HepG2 (cell line): Measurements from ENCODE around the gene ZDHHC14. TPM values are rescaled to one million over a fixed set of nuclear protein-coding genes. Genes with fewer than 3 reads are reported as not detected.

Experiments
- ARNT ChIP-seq: fragments of 450-650 bp; IDR thresholded peaks from 2 replicates; pipeline ENCODE4 v1.6.1; 2017
- CREB1 ChIP-seq, 2 experiments: fragments of 450-650 bp in 1 of 2; IDR thresholded peaks; 2 replicates each; pipeline ENCODE4 v1.6.1; 2016 to 2017; ENCODE audit warnings: control low read depth in 1 of 2, mild to moderate bottlenecking in 1 of 2, missing compliant biosample characterization in 1 of 2, missing genetic modification characterization in 1 of 2
- FOXO1 ChIP-seq: sonication (generic); formaldehyde crosslinking; IDR thresholded peaks from 2 replicates; pipeline ENCODE4 v1.4.0; 2020; ENCODE audit warnings: missing genetic modification reagents
- LCORL ChIP-seq, 2 experiments: fragments of 450-650 bp in 1 of 2; sonication (generic) in 1 of 2; formaldehyde crosslinking in 1 of 2; IDR thresholded peaks; 2 replicates each; pipeline versions ENCODE4 v1.5.0 to v1.6.1; 2017 to 2020; ENCODE audit warnings: antibody characterized with exemption in 1 of 2, missing genetic modification reagents in 1 of 2
- RAD21 ChIP-seq: fragments of 450-650 bp; formaldehyde crosslinking; IDR thresholded peaks from 2 replicates; pipeline ENCODE4 v1.5.0; 2020; ENCODE audit warnings: mild to moderate bottlenecking
- RARA ChIP-seq: IDR thresholded peaks from 2 replicates; pipeline ENCODE4 v1.6.1; 2016; ENCODE audit warnings: missing genetic modification reagents, missing compliant biosample characterization
- SOX5 ChIP-seq: IDR thresholded peaks from 2 replicates; pipeline ENCODE4 v1.6.1; 2016; ENCODE audit warnings: borderline replicate concordance
- ZBTB1 ChIP-seq: sonication (generic); formaldehyde crosslinking; IDR thresholded peaks from 2 replicates; pipeline ENCODE4 v1.4.0; 2020; ENCODE audit warnings: missing genetic modification reagents, borderline replicate concordance
- ZNF282 ChIP-seq: fragments of 450-650 bp; IDR thresholded peaks from 2 replicates; pipeline ENCODE4 v1.6.1; 2018; ENCODE audit not compliant: partially characterized antibody
- ZNF772 ChIP-seq: sonication (generic); formaldehyde crosslinking; IDR thresholded peaks from 2 replicates; pipeline ENCODE4 v1.5.0; 2020; ENCODE audit warnings: mild to moderate bottlenecking, missing genetic modification reagents
- polyA plus RNA-seq, 8 experiments: library from polyadenylated mRNA; depleted of rRNA in 3 of 8; stranded (reverse) in 7 of 8; unstranded in 1 of 8; fragments of >200 nt; fragmentation: Illumina TruSeq in 4 of 8; extraction: Trizol in 4 of 8; gene quantifications; 2 replicates each; pipeline versions ENCODE4 v1.2.1 to v1.2.3, GENCODE V29; 2011 to 2016; ENCODE audit warnings: low read depth in 4 of 8, missing spikeins in 1 of 8, mixed read lengths in 1 of 8; ENCODE audit not compliant: insufficient read depth in 1 of 8
- total RNA-seq, 5 experiments: library from RNA; depleted of rRNA; stranded (reverse); fragments of >200 nt; fragmentation: Illumina TruSeq; extraction: Trizol; gene quantifications; 2 replicates each; pipeline ENCODE4 v1.2.3, GENCODE V29; 2016; ENCODE audit warnings: low read depth in 1 of 5
- TF ChIP-seq, protein P1 (sequence below): sonication (generic); formaldehyde crosslinking; IDR thresholded peaks from 2 replicates; pipeline ENCODE4 v1.4.0; 2020; ENCODE audit warnings: mild to moderate bottlenecking, missing genetic modification reagents
- TF ChIP-seq, protein P2 (sequence below): sonication (generic); formaldehyde crosslinking; IDR thresholded peaks from 2 replicates; pipeline ENCODE4 v1.5.1; 2020; ENCODE audit warnings: mild to moderate bottlenecking, missing genetic modification reagents, borderline replicate concordance
- TF ChIP-seq, protein P3 (sequence below): sonication (generic); formaldehyde crosslinking; conservative IDR thresholded peaks from 2 replicates; pipeline ENCODE4 v1.4.0; 2020; ENCODE audit warnings: mild to moderate bottlenecking, missing genetic modification reagents, moderate library complexity
- TF ChIP-seq, protein P4 (sequence below): sonication (generic); formaldehyde crosslinking; IDR thresholded peaks from 2 replicates; pipeline ENCODE4 v1.4.0; 2020; ENCODE audit warnings: mild to moderate bottlenecking, missing genetic modification reagents
- TF ChIP-seq, protein P5 (sequence below): sonication (generic); formaldehyde crosslinking; IDR thresholded peaks from 2 replicates; pipeline ENCODE4 v1.8.1; 2022; ENCODE audit warnings: mild to moderate bottlenecking, missing genetic modification reagents

ZDHHC14 gene
- total and polyA plus RNA-seq, 2 of the 13 experiments (the other 11 are each of a cell fraction or from before 2014, with no cell fraction given), result 3.7 to 9.5 TPM

DNA sequence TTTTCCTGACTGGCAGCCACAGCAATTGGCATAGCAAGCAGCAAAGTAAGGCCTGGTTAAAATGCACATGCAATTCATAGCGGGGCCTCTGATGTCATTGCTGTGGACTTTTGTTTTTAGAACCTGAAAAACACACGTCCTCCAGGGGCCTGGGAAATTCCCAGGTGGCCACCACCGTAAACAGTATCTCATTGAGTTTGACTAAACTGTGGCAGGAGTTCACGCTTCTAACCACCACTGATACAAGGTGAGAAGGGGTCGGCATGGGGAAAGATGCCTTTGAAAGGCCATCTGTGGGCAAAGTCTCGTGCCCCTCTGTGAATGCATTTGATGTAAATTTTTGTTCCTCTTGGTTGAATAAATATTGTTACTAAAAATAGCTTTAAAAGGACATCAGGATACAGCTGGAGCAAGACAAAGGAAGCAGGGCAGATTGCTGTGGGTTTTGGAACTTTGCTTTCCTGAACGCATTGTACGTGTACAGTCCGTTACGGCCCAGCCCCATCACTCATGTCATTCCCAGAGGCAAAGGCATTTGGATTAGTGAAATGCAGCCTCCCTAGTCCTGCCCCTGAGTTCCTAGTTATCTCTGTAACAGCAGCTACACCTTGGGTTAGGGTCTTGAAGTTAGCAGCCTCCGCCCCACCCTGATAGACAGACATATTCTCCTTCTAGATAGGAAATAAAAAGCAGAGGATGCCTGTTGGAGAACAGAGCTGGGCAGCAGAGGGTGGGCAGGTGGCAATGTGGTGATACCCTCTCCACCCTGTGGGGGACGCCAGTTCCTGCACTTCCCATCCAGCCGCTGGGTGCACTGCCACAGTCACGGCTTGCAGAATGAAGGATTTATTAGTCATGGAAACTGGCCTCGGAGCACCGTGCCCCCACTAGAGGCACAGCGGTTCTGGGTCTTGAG is 80.3 kb downstream of the ZDHHC14 start (continued):
- TF ChIP-seq ZNF772 (no peak), CREB1 (IDR thresholded peaks at IDR 0.05) (no peak), CREB1 (CRISPR knock-in tag; IDR thresholded peaks at IDR 0.05) (peak; percentile 57), ZBTB1 (CRISPR knock-in tag) (no peak), ZNF282 (no peak), RARA (peak; percentile 40; the same call in 1 of the 2 replicates), FOXO1 (CRISPR knock-in tag) (0 out of 2 replicates have a peak, but pooled peaks have one; percentile 38), RAD21 (CRISPR knock-in tag) (peak; percentile 42; the same call in 1 of the 2 replicates), ARNT (no peak), SOX5 (no peak; the same call in 1 of the 2 replicates), LCORL (IDR thresholded peaks at IDR 0.05) (no peak), LCORL (CRISPR knock-in tag; IDR thresholded peaks at IDR 0.05) (peak; percentile 42)
- TF ChIP-seq, protein P1, sequence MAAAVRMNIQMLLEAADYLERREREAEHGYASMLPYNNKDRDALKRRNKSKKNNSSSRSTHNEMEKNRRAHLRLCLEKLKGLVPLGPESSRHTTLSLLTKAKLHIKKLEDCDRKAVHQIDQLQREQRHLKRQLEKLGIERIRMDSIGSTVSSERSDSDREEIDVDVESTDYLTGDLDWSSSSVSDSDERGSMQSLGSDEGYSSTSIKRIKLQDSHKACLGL (CRISPR knock-in tag), result no peak
- TF ChIP-seq, protein P2, sequence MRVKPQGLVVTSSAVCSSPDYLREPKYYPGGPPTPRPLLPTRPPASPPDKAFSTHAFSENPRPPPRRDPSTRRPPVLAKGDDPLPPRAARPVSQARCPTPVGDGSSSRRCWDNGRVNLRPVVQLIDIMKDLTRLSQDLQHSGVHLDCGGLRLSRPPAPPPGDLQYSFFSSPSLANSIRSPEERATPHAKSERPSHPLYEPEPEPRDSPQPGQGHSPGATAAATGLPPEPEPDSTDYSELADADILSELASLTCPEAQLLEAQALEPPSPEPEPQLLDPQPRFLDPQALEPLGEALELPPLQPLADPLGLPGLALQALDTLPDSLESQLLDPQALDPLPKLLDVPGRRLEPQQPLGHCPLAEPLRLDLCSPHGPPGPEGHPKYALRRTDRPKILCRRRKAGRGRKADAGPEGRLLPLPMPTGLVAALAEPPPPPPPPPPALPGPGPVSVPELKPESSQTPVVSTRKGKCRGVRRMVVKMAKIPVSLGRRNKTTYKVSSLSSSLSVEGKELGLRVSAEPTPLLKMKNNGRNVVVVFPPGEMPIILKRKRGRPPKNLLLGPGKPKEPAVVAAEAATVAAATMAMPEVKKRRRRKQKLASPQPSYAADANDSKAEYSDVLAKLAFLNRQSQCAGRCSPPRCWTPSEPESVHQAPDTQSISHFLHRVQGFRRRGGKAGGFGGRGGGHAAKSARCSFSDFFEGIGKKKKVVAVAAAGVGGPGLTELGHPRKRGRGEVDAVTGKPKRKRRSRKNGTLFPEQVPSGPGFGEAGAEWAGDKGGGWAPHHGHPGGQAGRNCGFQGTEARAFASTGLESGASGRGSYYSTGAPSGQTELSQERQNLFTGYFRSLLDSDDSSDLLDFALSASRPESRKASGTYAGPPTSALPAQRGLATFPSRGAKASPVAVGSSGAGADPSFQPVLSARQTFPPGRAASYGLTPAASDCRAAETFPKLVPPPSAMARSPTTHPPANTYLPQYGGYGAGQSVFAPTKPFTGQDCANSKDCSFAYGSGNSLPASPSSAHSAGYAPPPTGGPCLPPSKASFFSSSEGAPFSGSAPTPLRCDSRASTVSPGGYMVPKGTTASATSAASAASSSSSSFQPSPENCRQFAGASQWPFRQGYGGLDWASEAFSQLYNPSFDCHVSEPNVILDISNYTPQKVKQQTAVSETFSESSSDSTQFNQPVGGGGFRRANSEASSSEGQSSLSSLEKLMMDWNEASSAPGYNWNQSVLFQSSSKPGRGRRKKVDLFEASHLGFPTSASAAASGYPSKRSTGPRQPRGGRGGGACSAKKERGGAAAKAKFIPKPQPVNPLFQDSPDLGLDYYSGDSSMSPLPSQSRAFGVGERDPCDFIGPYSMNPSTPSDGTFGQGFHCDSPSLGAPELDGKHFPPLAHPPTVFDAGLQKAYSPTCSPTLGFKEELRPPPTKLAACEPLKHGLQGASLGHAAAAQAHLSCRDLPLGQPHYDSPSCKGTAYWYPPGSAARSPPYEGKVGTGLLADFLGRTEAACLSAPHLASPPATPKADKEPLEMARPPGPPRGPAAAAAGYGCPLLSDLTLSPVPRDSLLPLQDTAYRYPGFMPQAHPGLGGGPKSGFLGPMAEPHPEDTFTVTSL, result peak; percentile 47; the same call in 1 of the 2 replicates
- TF ChIP-seq, protein P3, sequence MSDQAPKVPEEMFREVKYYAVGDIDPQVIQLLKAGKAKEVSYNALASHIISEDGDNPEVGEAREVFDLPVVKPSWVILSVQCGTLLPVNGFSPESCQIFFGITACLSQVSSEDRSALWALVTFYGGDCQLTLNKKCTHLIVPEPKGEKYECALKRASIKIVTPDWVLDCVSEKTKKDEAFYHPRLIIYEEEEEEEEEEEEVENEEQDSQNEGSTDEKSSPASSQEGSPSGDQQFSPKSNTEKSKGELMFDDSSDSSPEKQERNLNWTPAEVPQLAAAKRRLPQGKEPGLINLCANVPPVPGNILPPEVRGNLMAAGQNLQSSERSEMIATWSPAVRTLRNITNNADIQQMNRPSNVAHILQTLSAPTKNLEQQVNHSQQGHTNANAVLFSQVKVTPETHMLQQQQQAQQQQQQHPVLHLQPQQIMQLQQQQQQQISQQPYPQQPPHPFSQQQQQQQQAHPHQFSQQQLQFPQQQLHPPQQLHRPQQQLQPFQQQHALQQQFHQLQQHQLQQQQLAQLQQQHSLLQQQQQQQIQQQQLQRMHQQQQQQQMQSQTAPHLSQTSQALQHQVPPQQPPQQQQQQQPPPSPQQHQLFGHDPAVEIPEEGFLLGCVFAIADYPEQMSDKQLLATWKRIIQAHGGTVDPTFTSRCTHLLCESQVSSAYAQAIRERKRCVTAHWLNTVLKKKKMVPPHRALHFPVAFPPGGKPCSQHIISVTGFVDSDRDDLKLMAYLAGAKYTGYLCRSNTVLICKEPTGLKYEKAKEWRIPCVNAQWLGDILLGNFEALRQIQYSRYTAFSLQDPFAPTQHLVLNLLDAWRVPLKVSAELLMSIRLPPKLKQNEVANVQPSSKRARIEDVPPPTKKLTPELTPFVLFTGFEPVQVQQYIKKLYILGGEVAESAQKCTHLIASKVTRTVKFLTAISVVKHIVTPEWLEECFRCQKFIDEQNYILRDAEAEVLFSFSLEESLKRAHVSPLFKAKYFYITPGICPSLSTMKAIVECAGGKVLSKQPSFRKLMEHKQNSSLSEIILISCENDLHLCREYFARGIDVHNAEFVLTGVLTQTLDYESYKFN, result peak; percentile 53
- TF ChIP-seq, protein P4, sequence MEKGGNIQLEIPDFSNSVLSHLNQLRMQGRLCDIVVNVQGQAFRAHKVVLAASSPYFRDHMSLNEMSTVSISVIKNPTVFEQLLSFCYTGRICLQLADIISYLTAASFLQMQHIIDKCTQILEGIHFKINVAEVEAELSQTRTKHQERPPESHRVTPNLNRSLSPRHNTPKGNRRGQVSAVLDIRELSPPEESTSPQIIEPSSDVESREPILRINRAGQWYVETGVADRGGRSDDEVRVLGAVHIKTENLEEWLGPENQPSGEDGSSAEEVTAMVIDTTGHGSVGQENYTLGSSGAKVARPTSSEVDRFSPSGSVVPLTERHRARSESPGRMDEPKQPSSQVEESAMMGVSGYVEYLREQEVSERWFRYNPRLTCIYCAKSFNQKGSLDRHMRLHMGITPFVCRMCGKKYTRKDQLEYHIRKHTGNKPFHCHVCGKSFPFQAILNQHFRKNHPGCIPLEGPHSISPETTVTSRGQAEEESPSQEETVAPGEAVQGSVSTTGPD (CRISPR knock-in tag), result 0 out of 2 replicates have a peak, but pooled peaks have one; percentile 29
- TF ChIP-seq, protein P5, sequence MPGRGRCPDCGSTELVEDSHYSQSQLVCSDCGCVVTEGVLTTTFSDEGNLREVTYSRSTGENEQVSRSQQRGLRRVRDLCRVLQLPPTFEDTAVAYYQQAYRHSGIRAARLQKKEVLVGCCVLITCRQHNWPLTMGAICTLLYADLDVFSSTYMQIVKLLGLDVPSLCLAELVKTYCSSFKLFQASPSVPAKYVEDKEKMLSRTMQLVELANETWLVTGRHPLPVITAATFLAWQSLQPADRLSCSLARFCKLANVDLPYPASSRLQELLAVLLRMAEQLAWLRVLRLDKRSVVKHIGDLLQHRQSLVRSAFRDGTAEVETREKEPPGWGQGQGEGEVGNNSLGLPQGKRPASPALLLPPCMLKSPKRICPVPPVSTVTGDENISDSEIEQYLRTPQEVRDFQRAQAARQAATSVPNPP (CRISPR knock-in tag), result no peak
